SK-N-SH treated with all-trans-retinoic acid at 6 μM for 48 hours (cell line): Measurements from ENCODE around the gene UBLCP1.

Experiments used
- GLIS3 ChIP-seq: fragments of 250-450 bp; sonication (Bioruptor Pico); IDR thresholded peaks from 2 replicates; pipeline ENCODE4 v1.5.0; 2020; ENCODE audit warnings: mild to moderate bottlenecking, moderate library complexity
- ZC3H10 ChIP-seq: fragments of 250-450 bp; sonication (Bioruptor Pico); IDR thresholded peaks from 2 replicates; pipeline ENCODE4 v1.5.1; 2021; ENCODE audit warnings: mild to moderate bottlenecking, moderate library complexity
- ZFP3 ChIP-seq: fragments of 250-450 bp; sonication (Bioruptor Pico); IDR thresholded peaks from 2 replicates; pipeline ENCODE4 v1.5.0; 2020; ENCODE audit warnings: mild to moderate bottlenecking, moderate library complexity
- ZFP30 ChIP-seq: fragments of 450-650 bp; formaldehyde crosslinking; IDR thresholded peaks from 2 replicates; pipeline ENCODE4 v1.5.0; 2022; ENCODE audit warnings: mild to moderate bottlenecking, moderate library complexity
- ZNF565 ChIP-seq: fragments of 450-650 bp; formaldehyde crosslinking; conservative IDR thresholded peaks from 2 replicates; pipeline ENCODE4 v1.5.0; 2020; ENCODE audit warnings: low read depth, mild to moderate bottlenecking, moderate library complexity
- ZNF70 ChIP-seq: fragments of 450-650 bp; formaldehyde crosslinking; IDR thresholded peaks from 2 replicates; pipeline ENCODE4 v1.5.0; 2020; ENCODE audit warnings: mild to moderate bottlenecking, moderate library complexity
- ZNF8 ChIP-seq: fragments of 450-650 bp; formaldehyde crosslinking; IDR thresholded peaks from 2 replicates; pipeline ENCODE4 v1.5.0; 2020; ENCODE audit warnings: mild to moderate bottlenecking, moderate library complexity

DNA sequence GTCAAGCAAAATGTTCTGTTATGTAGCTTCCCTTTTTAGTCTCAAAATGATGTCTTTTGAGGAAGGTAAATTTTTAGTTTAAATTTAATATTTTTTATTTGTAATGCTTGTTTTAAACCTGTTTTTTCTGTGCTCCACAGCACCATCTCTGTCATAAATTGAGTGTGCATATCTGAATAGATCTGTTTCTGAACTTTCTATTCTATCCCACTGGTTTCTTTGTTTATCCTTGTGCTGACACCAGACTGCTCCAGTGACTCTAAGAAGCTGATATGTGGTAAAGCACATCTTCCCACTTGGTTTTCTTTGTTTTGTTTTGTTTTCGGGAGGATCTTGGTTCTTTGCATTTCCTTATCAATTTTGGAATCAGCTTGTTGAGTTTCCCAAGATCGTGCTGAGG lies 46.6 kb upstream of the UBLCP1 start:
- TF ChIP-seq ZC3H10 (CRISPR knock-in tag) (no peak), ZNF565 (CRISPR knock-in tag) (no peak), ZNF70 (CRISPR knock-in tag) (no peak), ZFP30 (CRISPR knock-in tag) (no peak), GLIS3 (CRISPR knock-in tag) (no peak), ZFP3 (CRISPR knock-in tag) (no peak), ZNF8 (CRISPR knock-in tag) (no peak)
